Adrenal gland (tissue), 5 donors: ENCODE measurements around the gene RSF1.

Source experiments
- CTCF ChIP-seq, 6 experiments: fragments of 450-650 bp in 4 of 6; fragments of 200-600 bp in 2 of 6; sonication (generic) in 1 of 6; IDR thresholded peaks; 1 replicate in 5 of 6; 2 replicates in 1 of 6; pipeline versions ENCODE4 v1.5.1 to v1.8.0; 2016 to 2021; ENCODE audit warnings: antibody characterized with exemption in 6 of 6, mild to moderate bottlenecking in 2 of 6, moderate library complexity in 1 of 6
- POLR2A ChIP-seq, 2 donors: fragments of 450-650 bp; IDR thresholded peaks; one replicate each; pipeline ENCODE4 v1.6.1; 2017; ENCODE audit warnings: antibody characterized with exemption in 2 of 2, mild to moderate bottlenecking in 2 of 2, moderate library complexity in 1 of 2
- donor health status: DM: no; HTN: no; CAD: no.

DNA sequence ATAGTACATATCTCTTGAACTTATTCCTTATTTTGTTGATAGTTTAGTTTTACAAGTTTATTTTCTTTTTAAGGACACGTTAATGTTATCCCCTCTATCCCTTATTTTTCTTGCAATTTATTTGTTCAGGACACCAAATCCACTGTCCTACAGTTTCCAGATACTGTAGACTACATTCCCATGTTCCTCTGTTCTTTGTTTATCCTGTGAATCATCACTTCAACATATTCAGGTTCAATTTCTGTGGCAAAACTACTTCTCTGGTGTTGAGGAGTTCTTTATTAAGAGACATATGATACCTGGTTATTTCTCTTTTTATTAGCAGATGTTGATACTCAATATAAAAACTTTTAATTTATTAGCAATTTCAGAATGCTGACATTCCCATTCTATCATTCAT, 110.2 kb downstream of the RSF1 start:
- TF ChIP-seq POLR2A (IDR thresholded peaks at IDR 0.05) (no peak), CTCF (IDR thresholded peaks at IDR 0.05) (no peak)
